Heart left ventricle (tissue), 13 donors: Measurements from ENCODE around the gene DDX25.

Experiments
- POLR2A ChIP-seq, 2 donors: fragments of 450-650 bp; IDR thresholded peaks; one replicate each; pipeline ENCODE4 v1.6.1; 2017; ENCODE audit warnings: antibody characterized with exemption in 2 of 2, mild to moderate bottlenecking in 2 of 2, moderate library complexity in 2 of 2
- TF ChIP-seq, protein P1 (sequence below), 12 donors: fragments of 200-600 bp; sonication (generic) in 4 of 12; IDR thresholded peaks; one replicate each; pipeline versions ENCODE4 v1.5.0 to v1.8.0; 2018 to 2022; ENCODE audit warnings: antibody characterized with exemption in 12 of 12, mild to moderate bottlenecking in 5 of 12
- donor health status: ischemic (EF 13 %, LVEDD 7.1; RV severe dilation, severe dysfunction).
- donor health status: DM: no; HTN: yes; CAD: no.
- donor health status: DM: no; HTN: no; CAD: no.
- donor health status: ischemic (EF 25% LVEDD 6.9; RV normal size, moderate dysfunction).
- donor health status: ischemic (EF 25% LVEDD 5.7; RV mildly dilated, moderate dysfunction).
- donor health status: ischemic (EF 35%, LVEDD 5.7; RV mildly dilated, moderate dysfunction).
- donor health status: nonischemic (EF 11% LVEDD 7.7; RV severe dilation, severe dysfunction).
- donor health status: DM: yes; HTN: yes; CAD: no.
- donor health status: PGD.
- donor health status: ischemic (EF 29% LVEDD 5.4; RV normal size, mild dysfunction).
- donor health status: nonischemic (EF 23%, LVEDD 6.1; RV moderate dilation, normal function).

DNA sequence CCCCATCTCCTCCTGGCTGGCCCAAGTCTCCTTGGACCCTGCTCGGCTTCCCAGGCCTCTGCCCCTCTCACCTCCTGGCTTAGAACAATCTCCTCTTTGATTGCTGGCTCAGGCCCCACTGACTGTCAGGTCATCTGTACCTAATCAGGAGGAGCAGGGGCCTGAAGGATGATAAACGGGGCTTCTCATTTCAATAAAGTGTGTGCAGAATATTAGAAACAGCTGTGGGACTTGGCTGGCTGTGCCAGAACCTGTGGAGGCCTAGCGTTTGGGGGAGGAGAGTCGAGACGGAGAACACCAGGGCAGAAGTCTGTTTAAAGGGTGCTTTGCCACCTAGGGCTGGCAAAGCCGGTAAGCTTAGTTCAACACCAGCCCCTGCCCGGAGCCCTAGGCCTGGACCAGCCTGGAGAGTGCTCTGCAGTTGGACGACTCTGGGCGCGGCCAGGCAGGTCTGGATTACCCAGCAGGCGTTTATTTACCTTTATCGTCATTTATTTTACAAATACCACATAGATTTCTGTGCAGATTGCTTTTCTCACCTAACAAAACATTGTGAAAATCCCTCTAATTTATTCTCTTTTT lies 31.4 kb downstream of the DDX25 start:
- TF ChIP-seq, protein P1, sequence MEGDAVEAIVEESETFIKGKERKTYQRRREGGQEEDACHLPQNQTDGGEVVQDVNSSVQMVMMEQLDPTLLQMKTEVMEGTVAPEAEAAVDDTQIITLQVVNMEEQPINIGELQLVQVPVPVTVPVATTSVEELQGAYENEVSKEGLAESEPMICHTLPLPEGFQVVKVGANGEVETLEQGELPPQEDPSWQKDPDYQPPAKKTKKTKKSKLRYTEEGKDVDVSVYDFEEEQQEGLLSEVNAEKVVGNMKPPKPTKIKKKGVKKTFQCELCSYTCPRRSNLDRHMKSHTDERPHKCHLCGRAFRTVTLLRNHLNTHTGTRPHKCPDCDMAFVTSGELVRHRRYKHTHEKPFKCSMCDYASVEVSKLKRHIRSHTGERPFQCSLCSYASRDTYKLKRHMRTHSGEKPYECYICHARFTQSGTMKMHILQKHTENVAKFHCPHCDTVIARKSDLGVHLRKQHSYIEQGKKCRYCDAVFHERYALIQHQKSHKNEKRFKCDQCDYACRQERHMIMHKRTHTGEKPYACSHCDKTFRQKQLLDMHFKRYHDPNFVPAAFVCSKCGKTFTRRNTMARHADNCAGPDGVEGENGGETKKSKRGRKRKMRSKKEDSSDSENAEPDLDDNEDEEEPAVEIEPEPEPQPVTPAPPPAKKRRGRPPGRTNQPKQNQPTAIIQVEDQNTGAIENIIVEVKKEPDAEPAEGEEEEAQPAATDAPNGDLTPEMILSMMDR (IDR thresholded peaks at IDR 0.05): no peak
- TF ChIP-seq POLR2A (IDR thresholded peaks at IDR 0.05): no peak
